GM19238 (cell line): ENCODE results near the gene MAST4.

Experiments used
- DNase-seq: peaks from one replicate; pipeline ENCODE4 v3.0.0; 2011; ENCODE audit warnings: low spot score; ENCODE audit not compliant: insufficient read length

The MAST4 gene

DNA sequence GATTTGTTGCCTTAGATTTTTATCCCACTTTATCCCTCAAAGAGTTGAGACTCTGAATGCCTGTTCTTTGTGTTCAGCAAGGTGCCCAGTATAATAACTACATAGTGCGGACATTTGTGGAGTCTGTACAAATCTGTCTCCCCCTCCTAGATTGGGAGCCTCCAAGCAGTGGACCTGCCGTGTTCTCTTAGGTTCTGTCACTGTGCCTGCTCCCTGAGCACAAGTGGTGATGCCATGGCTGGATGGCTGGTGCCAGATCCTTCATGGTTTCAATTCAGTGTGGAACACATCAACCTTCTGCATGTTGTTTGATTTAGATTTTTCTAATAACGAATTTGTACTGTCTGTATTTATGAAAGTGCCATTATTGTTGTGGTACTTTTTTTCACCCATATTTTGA lies 307.5 kb downstream of the MAST4 start:
- DNase-seq = no peak

- DNase-seq = no peak
These were observed 308.0 kb downstream of the MAST4 start for GRCh38 chr5:66904189-66904588.

GRCh38 chr5:66906021-66906420 lies 309.8 kb downstream of the MAST4 start:
- DNase-seq = no peak

GRCh38 chr5:66908230-66908629 lies 312.0 kb downstream of the MAST4 start:
- no peak for DNase-seq

- DNase-seq = no peak
These were observed 313.2 kb downstream of the MAST4 start for GRCh38 chr5:66909364-66909763.

DNA sequence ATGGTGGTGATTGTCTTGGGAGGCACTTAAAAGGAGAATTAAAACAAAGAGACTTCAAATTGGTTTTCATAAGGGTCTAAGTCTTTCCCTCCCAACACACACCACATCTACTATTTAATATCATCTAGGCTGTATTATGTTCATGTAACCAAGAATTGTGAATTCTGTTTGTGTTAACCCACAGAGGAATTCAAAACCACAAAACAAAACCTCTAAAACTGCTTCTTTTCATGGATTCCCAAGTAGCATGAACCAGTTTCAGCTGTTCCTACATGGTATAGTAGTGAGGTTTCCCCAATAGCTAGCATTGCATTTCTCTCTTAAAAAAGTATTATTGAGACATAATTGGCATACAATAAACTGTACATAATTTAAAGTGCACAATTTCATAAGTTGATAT lies 316.6 kb downstream of the MAST4 start:
- no peak for DNase-seq

DNA sequence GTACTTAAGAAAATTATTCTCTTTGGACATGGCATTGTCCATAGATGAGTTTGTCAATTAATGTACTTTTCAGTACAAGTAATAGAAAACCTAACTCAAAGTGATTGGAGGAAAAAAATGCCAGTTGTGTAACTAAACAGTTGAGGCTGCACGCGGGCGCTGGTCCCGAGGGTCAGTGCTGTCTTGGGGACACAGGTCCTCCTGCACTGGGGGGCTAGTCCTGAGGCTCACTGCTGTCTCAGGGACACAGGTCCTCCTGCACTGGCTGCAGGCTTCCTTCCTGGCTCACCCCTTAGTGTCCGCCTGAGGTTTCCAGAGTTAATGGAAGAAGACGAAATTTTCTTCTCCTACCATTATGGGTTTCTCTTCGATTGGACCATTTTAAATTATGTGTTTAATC lies 319.3 kb downstream of the MAST4 start:
- DNase-seq = no peak

DNA sequence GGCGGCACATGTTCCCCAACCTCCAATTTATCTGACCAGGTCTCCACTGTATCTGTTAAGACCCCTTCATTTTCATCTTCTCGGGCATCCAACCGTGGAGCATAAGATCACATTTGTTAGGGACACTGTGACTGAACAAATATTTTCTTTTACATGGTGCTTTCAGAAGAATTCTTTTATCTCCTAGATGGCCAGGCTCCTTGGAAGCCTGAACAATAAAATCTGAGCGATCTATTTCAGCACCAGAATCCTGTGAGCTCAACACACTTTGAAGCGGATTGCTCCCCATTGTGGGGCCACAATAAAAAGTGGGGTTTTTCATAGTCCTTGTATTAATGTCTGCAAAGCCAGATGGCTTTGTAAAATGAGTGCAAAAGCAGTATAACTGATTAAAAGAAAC lies 326.7 kb downstream of the MAST4 start:
- DNase-seq = no peak

GRCh38 chr5:66923457-66923856 lies 327.3 kb downstream of the MAST4 start:
- DNase-seq = no peak

- no peak for DNase-seq
These were observed 327.7 kb downstream of the MAST4 start for GRCh38 chr5:66923922-66924321.

DNA sequence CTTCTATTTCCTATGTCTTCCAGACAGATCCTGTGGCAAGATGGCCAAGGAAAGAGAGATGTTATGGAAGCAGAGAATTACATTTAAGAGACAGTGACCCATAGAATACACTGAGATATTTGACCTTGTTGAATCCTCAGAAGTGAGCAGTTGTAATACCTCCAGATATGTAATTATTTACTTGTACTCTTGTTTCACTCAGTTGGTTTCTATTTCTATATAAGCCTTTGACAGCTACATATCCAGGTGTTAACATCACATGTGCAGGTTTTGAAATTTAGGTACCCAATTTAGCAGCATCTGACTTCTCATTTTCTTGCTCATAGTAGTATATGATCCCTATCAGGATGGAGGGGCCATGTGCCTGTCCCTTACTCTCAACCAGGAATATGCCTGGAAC lies 330.9 kb downstream of the MAST4 start:
- no peak for DNase-seq

- DNase-seq = no peak
These were observed 333.1 kb downstream of the MAST4 start for GRCh38 chr5:66929281-66929680.

GRCh38 chr5:66929995-66930394 lies 333.8 kb downstream of the MAST4 start:
- DNase-seq = no peak

- DNase-seq = no peak
These were observed 335.5 kb downstream of the MAST4 start for GRCh38 chr5:66931651-66932050.

DNA sequence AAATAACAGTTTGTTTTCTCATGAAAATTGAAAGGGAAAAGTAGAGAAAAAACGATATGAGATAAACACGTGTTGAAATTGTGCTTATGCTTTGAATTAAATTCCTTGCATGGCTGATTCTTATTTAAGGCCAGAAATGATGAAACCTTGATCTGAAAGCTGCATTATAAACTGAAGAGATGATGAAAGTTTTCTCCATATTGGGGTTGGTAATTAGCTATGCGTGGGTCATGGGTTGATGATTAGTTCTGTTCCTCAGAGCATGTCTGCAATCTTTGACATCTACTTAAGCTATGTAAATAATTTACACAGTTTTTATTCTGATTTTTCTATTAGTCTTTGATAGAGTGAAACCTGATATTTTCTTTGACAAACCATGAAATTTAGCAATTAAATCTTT lies 336.3 kb downstream of the MAST4 start:
- no peak for DNase-seq

GRCh38 chr5:66933066-66933465 lies 336.9 kb downstream of the MAST4 start:
- DNase-seq = no peak

GRCh38 chr5:66939094-66939493 lies 342.9 kb downstream of the MAST4 start:
- DNase-seq = no peak

GRCh38 chr5:66945389-66946349 lies 349.5 kb downstream of the MAST4 start:
- peak; percentile 2 for DNase-seq

DNA sequence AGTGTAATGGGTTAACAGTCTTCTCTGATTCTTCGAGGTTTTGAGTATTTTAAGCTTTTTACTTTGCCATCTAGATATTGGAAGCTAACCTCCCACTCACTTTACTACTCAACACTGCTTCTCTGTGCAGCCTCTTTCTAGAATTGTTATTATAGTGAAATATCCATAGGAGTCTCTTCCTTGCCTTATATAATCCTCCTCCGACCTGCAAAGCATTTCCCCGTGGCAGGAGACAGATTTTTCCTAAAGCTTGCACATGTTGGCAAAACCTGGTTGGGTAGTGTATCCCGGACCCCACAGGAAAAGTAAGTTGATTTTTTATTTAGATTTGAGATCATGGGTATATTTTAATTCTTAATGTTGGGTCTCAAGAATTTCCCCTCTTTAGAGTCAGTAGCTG lies 351.3 kb downstream of the MAST4 start:
- no peak for DNase-seq

GRCh38 chr5:66949066-66949465 lies 352.9 kb downstream of the MAST4 start:
- DNase-seq = no peak

- DNase-seq = no peak
These were observed 356.0 kb downstream of the MAST4 start for GRCh38 chr5:66952153-66952552.

DNA sequence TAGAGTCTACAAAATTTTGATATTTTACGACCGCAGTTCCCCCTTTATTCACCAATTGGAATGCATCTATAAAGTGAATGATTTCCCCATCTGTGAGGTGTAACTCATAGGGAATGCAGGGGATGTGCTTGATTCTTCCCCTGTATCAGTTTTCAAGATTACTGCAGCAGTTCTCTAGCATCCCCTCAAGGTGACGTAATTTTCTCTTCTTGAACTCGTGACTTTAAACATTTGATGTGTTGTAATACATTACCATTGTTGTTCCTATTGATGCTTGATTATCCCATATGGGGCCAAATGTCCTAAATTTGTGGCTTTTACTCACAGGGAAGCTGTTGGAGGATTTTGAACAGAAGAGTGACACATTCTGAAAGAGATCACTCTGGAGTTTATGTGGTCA lies 360.2 kb downstream of the MAST4 start:
- no peak for DNase-seq
